Epithelial cell of proximal tubule (primary cell): ENCODE results near the gene FKBP1A. TPM values are rescaled to one million over a fixed set of nuclear protein-coding genes. Genes with fewer than 3 reads are reported as not detected.

ENCODE experiments used
- DNase-seq: peaks from one replicate; pipeline ENCODE4 v3.0.0-alpha.2; 2011; ENCODE audit warnings: low read depth
- H3K4me3 ChIP-seq: 2 replicates; pipeline ENCODE4 v1.5.1; 2011; ENCODE audit warnings: low read depth, mild to moderate bottlenecking, low read length
- total RNA-seq: library from RNA; depleted of rRNA; stranded (reverse); fragments of >200 nt; gene quantifications from 2 replicates; pipeline ENCODE4 v1.2.3, GENCODE V29; 2015
- TF ChIP-seq, protein P1 (sequence below): conservative IDR thresholded peaks from 2 replicates; pipeline ENCODE4 v1.5.1; 2012; ENCODE audit warnings: low read depth, mild to moderate bottlenecking, low read length

The FKBP1A gene
- total RNA-seq, 1 donor from 2014 or later = 188 TPM

DNA sequence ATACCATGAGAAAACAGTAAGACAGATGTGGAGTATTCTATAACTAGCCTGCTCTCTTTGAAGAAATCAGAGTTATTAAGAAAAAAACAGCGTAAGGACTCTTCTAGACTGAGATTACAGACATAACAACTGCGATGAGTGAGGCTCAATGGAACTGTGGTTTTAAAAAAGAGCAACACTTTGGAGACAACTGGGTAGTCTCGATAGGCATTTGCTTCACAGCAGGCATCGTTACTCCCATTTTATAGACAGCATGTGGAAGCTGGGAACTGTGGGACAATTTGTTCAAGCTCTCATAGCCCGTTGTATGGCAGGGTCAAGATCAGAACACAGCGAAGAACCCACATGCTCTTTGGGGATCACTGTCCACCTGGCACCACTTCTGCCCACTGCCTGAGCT lies 4.6 kb downstream of the FKBP1A start:
- TF ChIP-seq, protein P1, sequence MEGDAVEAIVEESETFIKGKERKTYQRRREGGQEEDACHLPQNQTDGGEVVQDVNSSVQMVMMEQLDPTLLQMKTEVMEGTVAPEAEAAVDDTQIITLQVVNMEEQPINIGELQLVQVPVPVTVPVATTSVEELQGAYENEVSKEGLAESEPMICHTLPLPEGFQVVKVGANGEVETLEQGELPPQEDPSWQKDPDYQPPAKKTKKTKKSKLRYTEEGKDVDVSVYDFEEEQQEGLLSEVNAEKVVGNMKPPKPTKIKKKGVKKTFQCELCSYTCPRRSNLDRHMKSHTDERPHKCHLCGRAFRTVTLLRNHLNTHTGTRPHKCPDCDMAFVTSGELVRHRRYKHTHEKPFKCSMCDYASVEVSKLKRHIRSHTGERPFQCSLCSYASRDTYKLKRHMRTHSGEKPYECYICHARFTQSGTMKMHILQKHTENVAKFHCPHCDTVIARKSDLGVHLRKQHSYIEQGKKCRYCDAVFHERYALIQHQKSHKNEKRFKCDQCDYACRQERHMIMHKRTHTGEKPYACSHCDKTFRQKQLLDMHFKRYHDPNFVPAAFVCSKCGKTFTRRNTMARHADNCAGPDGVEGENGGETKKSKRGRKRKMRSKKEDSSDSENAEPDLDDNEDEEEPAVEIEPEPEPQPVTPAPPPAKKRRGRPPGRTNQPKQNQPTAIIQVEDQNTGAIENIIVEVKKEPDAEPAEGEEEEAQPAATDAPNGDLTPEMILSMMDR = no peak
- no peak overlapping the region for H3K4me3 ChIP-seq
- no peak for DNase-seq

DNA sequence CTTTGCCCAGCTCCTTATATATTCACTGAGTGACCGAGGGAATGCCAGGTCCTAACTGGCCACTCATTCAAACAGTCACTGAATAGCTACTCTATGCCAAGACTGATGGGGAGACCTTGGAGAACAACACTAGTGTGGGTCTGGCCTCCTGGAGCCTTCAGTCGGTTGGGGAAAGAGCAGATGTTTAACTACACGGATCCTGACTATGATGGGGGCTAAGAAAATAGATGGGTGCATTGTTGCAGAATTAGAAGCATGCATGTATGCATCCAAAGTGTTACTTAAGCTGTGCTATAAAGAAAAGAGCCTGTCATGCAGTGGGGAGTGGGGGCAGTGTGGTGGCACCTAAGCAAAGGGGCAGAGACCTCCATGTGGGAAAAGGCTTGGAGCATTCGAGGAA lies 6.5 kb downstream of the FKBP1A start:
- H3K4me3 ChIP-seq = no peak overlapping the region
- DNase-seq = no peak
- TF ChIP-seq, protein P1 = no peak

DNA sequence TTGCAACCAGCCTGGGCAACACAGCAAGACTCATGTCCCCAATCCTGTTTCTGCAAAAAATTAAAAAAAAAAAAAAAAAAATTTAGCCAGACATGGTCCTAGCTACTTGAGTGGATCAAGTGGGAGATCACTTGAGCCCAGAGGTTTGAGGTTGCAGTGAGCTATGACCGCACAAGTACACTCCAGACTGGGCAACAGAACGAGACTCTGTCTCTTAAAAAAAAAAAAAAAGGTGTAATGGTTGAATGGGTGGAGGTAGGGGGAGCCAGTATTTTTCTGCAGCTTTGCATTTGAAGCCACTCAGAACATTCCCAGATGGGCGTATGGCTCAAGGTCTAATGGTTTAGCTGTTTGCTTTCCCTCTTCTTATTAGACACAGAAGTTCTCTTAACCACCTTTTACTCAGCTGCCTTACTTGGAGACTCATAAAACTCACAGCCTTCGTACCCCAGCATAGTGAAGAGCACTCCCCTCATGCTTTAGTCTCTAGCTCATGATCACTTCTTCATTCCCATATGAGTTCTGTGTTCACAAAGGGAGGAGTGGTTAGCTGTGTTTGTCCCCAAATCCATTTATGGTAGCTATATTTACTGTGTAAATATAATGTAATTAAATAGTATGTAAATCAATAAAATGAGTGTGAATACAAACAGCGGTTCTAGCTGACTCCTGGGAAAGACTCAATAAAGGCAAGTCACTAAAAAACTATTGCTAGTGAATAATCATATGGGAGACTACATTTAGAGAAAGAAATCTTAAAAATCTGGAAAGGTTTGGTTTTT lies 9.0 kb downstream of the FKBP1A start:
- no peak for DNase-seq
- TF ChIP-seq, protein P1 = no peak
- no peak overlapping the region for H3K4me3 ChIP-seq

DNA sequence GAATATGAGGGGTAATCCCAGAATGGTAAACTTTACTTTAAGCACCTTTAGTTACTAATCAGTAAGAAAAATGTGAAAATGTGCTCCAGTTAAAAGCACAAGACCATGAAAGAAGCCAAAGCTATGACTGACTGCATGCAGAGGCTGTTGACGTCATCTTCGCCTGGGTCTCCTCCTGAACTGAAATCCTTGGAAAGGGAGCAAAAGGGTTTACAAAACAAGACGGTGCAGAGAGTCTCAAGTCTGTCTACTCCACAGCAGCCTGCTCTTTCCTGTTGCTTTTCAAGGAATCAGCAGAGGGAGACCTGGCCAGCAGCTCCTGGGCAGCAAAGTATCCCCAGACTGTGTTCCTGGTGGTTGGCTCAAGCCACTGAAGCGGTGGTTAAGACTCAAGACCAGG lies 10.2 kb downstream of the FKBP1A start:
- no peak for DNase-seq
- TF ChIP-seq, protein P1 = no peak
- H3K4me3 ChIP-seq = no peak overlapping the region

DNA sequence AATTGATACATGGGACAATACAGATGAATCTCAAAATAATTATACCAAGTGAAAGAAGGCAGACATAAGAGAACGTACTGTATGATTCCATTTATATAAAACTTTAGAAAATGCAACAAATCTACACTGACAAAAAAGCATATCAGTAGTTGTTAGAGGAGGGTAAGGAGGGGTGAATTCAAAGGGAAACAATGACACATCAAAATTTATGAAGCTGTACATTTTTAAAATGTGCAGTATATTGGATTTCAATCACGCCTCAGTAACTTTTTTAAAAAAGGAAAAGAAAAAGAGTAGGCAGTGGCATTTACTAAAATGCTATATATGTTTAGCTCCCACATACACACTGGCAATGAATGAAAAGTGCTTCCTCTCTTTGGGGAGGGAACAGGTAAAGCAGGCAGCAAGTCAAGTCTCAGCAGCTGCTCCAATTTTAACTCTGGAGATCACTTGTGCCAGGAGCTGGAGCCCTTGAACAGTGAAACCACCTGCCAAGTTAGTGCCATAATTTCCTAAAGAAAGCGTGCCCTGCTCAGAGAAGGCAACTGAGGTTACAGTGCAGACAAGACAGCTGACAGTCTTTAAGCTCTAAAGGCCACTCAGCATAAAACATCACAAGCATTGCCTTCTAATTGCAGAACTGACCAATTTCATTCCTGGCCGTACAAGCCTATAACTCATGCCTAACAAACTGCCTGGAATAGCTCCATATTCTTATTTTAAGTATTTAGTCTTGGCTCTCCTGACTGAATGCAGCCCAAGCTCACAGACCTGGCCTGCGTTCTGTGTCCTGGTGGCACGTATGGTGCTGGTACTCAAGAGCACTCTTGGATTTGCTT lies 10.9 kb downstream of the FKBP1A start:
- no peak for DNase-seq
- TF ChIP-seq, protein P1 = no peak
- H3K4me3 ChIP-seq = no peak overlapping the region

DNA sequence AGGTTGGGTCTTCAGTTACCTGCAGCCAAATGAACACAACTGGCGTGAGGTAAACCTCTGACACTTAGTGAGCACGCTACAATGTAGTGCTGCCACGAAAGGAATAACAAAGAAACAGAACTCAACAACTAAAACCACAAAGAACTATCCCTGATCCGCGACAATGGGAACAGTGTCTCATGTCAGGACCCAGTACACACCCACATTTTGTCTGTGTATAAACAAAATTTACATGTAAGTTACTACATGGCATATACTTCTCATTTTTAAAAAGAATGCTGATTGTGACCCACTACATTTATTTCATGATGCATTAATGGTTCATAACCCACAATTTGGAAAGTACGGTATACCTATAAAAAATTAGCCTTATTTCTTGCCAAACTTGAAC lies 14.1 kb downstream of the FKBP1A start:
- DNase-seq = no peak
- TF ChIP-seq, protein P1 = no peak
- H3K4me3 ChIP-seq = no peak overlapping the region
